ENCODE data around the gene NANOS3.
A peak's percentile ranks its signal among the peaks of the same experiment; 100 is the strongest.

DNA sequence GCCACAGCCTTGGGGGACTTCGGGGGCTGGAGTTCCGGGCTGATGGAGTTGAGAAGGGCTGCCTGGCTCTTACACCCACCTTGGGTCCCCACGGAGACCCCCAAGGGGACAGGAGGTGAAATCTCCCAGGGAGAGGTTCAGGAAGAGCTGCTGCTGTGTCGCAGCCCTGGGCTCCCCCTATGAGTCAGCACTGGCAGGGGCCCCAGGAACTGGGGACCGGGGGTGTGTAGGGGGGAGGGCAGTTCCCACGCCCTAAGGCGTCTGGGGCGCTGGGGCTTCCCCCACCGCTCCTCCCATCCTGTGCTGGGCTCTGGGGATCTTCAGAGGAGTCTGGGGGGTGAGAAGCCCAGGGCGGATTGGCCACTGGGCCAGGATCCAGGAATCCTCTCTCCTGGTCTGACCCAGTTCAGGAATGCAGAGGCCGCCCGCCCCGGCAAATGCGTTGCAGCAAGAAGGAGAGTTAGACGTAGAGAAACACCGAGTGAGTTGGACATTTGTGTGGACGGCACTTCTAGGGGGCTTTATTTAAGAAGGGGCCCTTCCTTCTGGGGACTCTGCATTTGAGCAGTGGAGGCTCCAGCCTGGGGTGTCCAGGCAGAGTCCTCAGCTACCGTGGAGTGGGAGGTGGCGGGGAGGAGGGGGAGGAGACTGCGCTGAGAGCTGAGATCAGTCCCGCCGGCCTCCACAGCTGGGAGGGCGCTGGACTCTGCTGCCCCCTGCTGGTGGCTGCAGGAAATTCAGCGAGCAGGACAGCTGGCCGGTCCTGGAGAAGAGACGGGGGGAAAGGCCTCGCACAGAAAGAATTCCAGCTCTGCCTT, 15.0 kb upstream of the NANOS3 start:
- TF ChIP-seq, protein P1, sequence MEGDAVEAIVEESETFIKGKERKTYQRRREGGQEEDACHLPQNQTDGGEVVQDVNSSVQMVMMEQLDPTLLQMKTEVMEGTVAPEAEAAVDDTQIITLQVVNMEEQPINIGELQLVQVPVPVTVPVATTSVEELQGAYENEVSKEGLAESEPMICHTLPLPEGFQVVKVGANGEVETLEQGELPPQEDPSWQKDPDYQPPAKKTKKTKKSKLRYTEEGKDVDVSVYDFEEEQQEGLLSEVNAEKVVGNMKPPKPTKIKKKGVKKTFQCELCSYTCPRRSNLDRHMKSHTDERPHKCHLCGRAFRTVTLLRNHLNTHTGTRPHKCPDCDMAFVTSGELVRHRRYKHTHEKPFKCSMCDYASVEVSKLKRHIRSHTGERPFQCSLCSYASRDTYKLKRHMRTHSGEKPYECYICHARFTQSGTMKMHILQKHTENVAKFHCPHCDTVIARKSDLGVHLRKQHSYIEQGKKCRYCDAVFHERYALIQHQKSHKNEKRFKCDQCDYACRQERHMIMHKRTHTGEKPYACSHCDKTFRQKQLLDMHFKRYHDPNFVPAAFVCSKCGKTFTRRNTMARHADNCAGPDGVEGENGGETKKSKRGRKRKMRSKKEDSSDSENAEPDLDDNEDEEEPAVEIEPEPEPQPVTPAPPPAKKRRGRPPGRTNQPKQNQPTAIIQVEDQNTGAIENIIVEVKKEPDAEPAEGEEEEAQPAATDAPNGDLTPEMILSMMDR (IDR thresholded peaks at IDR 0.05): peak; percentile 97 to 99 (median 99)
- TF ChIP-seq POLR2AphosphoS5 (IDR thresholded peaks at IDR 0.05): peak; percentile 67 to 72

Measured in upper lobe of left lung (tissue), 4 donors.